K562 (cell line): ENCODE measurements around the gene CDC20. TPM values are rescaled to one million over a fixed set of nuclear protein-coding genes. Genes with fewer than 3 reads are reported as not detected.

Experiments used
- ATAC-seq: fragments of 200-7000 bp; cut with Tn5 transposase; 3 replicates; pipeline ENCODE4 v1.9.1; 2020; ENCODE audit warnings: moderate library complexity
- BruUV-seq: library from RNA; stranded (reverse); fragments of 400-500 nt; replicated peaks from 2 replicates; lab custom pipeline; 2021; lab: Mats Ljungman, UMichigan
- CTCF ChIA-PET: fragments of 300-600 bp; formaldehyde crosslinking; extraction: SDS; loops from one replicate; lab custom pipeline; 2021; ENCODE audit warnings: low intra/inter-chr PET ratio; lab: Yijun Ruan, JAX
- POLR2A ChIA-PET: fragments of 300-600, 350-650 bp; sonication (Branson Sonifier 250); formaldehyde crosslinking; extraction: SDS; loops from one replicate; lab custom pipeline; 2021; ENCODE audit warnings: antibody characterized with exemption, inconsistent platforms; lab: Yijun Ruan, JAX
- DNase-seq, 4 experiments: peaks; one replicate each; pipeline versions ENCODE4 v3.0.0 to v3.0.0-alpha.2; 2011 to 2018; ENCODE audit warnings: low spot score in 3 of 4, mixed read lengths in 3 of 4; ENCODE audit errors: extremely low read depth in 1 of 4
- FAIRE-seq: peaks from 2 replicates; lab custom pipeline; 2011; peaks lifted over from hg19 to GRCh38; lab: Jason Lieb, UNC
- H2AFZ ChIP-seq: 2 replicates; pipeline ENCODE4 v1.6.0; 2011; ENCODE audit warnings: low read depth, low read length, control low read depth, inconsistent platforms
- H3K27ac ChIP-seq: fragments of 200-600 bp; 3 replicates; pipeline ENCODE4 v1.8.0; 2011; ENCODE audit warnings: low read depth, mild to moderate bottlenecking, control low read depth, inconsistent platforms, low read length, moderate library complexity, mixed read lengths; ENCODE audit errors: extremely low read depth
- H3K27me3 ChIP-seq, 2 experiments: fragments of 300-600 bp in 1 of 2; 2 replicates in 1 of 2; 3 replicates in 1 of 2; pipeline versions ENCODE4 v1.6.0 to v1.8.0; 2011; ENCODE audit warnings: inconsistent platforms in 2 of 2, low read length in 2 of 2, mild to moderate bottlenecking in 1 of 2, mixed read lengths in 1 of 2, moderate library complexity in 1 of 2; ENCODE audit not compliant: control insufficient read depth in 2 of 2, insufficient read depth in 2 of 2
- H3K36me3 ChIP-seq: fragments of 300-600 bp; 3 replicates; pipeline ENCODE4 v1.8.0; 2011; ENCODE audit warnings: mild to moderate bottlenecking, low read length, inconsistent platforms; ENCODE audit not compliant: control insufficient read depth, insufficient read depth
- H3K4me1 ChIP-seq, 2 experiments: fragments of 200-600 bp in 1 of 2; replicated peaks in 1 of 2; 2 replicates in 1 of 2; 3 replicates in 1 of 2; pipeline versions ENCODE4 v1.5.1 to v1.8.0; 2011; ENCODE audit warnings: inconsistent platforms in 2 of 2, low read length in 2 of 2, mild to moderate bottlenecking in 1 of 2, mixed read lengths in 1 of 2, moderate library complexity in 1 of 2; ENCODE audit not compliant: control insufficient read depth in 2 of 2, insufficient read depth in 2 of 2
- H3K4me2 ChIP-seq: 2 replicates; pipeline ENCODE4 v1.6.1; 2011; ENCODE audit warnings: low read length, control low read depth, inconsistent platforms, mixed read lengths; ENCODE audit not compliant: insufficient read depth
- H3K4me3 ChIP-seq: fragments of 200-600 bp; sonication (generic), shearing (Covaris generic); 2 replicates; pipeline ENCODE4 v1.5.1; 2016; ENCODE audit warnings: control low read depth, inconsistent platforms
- H3K79me2 ChIP-seq: fragments of 200-600 bp; 3 replicates; pipeline ENCODE4 v1.8.0; 2011; ENCODE audit warnings: low read length, inconsistent platforms; ENCODE audit not compliant: control insufficient read depth, insufficient read depth
- H3K9ac ChIP-seq, 2 experiments: 2 replicates each; pipeline versions ENCODE4 v1.6.0 to v1.6.1; 2011; ENCODE audit warnings: low read depth in 2 of 2, low read length in 2 of 2, control low read depth in 1 of 2, inconsistent platforms in 1 of 2, mild to moderate bottlenecking in 1 of 2, mixed read lengths in 1 of 2; ENCODE audit not compliant: insufficient read depth in 1 of 2
- H3K9me1 ChIP-seq: one replicate; pipeline ENCODE4 v1.6.0; 2011; ENCODE audit warnings: inconsistent platforms, mild to moderate bottlenecking, low read length, moderate library complexity; ENCODE audit not compliant: control insufficient read depth, insufficient read depth
- H3K9me3 ChIP-seq: replicated peaks from 2 replicates; pipeline ENCODE4 v1.5.1; 2011; ENCODE audit warnings: low read depth, low read length, inconsistent platforms; ENCODE audit not compliant: control insufficient read depth, insufficient read depth
- H4K20me1 ChIP-seq: replicated peaks from 2 replicates; pipeline ENCODE4 v1.6.1; 2011; ENCODE audit warnings: low read length, inconsistent platforms, mixed read lengths; ENCODE audit not compliant: control insufficient read depth, insufficient read depth
- HMBOX1 ChIP-seq: sonication (generic); IDR thresholded peaks from 2 replicates; pipeline ENCODE4 v1.6.1; 2016
- MTA3 ChIP-seq: fragments of 450-650 bp; formaldehyde crosslinking; IDR thresholded peaks from 2 replicates; pipeline ENCODE4 v1.6.1; 2017; ENCODE audit warnings: mild to moderate bottlenecking, borderline replicate concordance
- TEAD4 ChIP-seq, 2 experiments: sonication (generic) in 1 of 2; formaldehyde crosslinking in 1 of 2; IDR thresholded peaks; 2 replicates each; pipeline versions ENCODE4 v1.6.1 to v1.8.0; 2012 to 2022; ENCODE audit warnings: borderline replicate concordance in 1 of 2, inconsistent platforms in 1 of 2, low read length in 1 of 2, mild to moderate bottlenecking in 1 of 2, missing genetic modification reagents in 1 of 2
- ZNF175 ChIP-seq: fragments of 200-800 bp; sonication (Bioruptor generic); IDR thresholded peaks from 2 replicates; pipeline ENCODE4 v1.6.1; 2016; ENCODE audit warnings: low read depth, mild to moderate bottlenecking, missing genetic modification characterization, missing compliant biosample characterization
- ZNF263 ChIP-seq: sonication (generic); formaldehyde crosslinking; IDR thresholded peaks from 2 replicates; pipeline ENCODE4 v1.8.0; 2022; ENCODE audit warnings: mild to moderate bottlenecking, missing genetic modification reagents, borderline replicate concordance
- ZNF780A ChIP-seq: fragments of 250-450 bp; sonication (Bioruptor Pico); IDR thresholded peaks from 2 replicates; pipeline ENCODE4 v1.5.0; 2021; ENCODE audit warnings: mild to moderate bottlenecking
- WGBS: fragments of 100-300 bp; shearing (Covaris generic); methylation state at CpG from one replicate; pipeline ENCODE4 v1.1.6; 2016; ENCODE audit warnings: low coverage, mixed read lengths; ENCODE audit not compliant: insufficient coverage; ENCODE audit errors: missing lambda C conversion rate; 5-methylcytosine and 5-hydroxymethylcytosine counted together
- in situ Hi-C: fragments of 300-500 bp; cut with MboI; formaldehyde crosslinking; loops from 4 replicates; pipeline ENCODE4 v1.15.0; 2018; ENCODE audit warnings: inconsistent platforms, mixed read lengths
- intact Hi-C: fragments of 100-400 bp; cut with micrococcal nuclease; formaldehyde crosslinking; loops from 2 replicates; pipeline ENCODE4 v1.14.2; 2022
- polyA plus RNA-seq, 8 experiments: library from polyadenylated mRNA; depleted of rRNA in 4 of 8; stranded (reverse) in 5 of 8; unstranded in 3 of 8; fragments of >200 nt; fragmentation: Nextera tagmentation in 2 of 8; fragmentation: Illumina TruSeq in 1 of 8; extraction: Ambion mirVana in 2 of 8; extraction: Trizol in 1 of 8; gene quantifications; 2 replicates each; pipeline versions ENCODE4 v1.2.1 to v1.2.3, GENCODE V29; 2011 to 2014; ENCODE audit warnings: inconsistent platforms in 1 of 8, missing spikeins in 1 of 8
- total RNA-seq, 7 experiments: library from RNA; depleted of rRNA in 6 of 7; stranded (reverse); fragments of >200 nt in 6 of 7; fragmentation: Illumina TruSeq in 2 of 7; extraction: Trizol in 2 of 7; gene quantifications; 2 replicates each; pipeline versions ENCODE4 v1.2.1 to v1.2.3, GENCODE V29; 2011 to 2021; ENCODE audit warnings: low replicate concordance in 1 of 7
- TF ChIP-seq, protein P1 (sequence below): fragments of 450-650 bp; IDR thresholded peaks from 2 replicates; pipeline ENCODE4 v1.6.1; 2017; ENCODE audit warnings: antibody characterized with exemption

CDC20 gene
- total and polyA plus RNA-seq, 9 of the 15 experiments (the other 6 are each of a cell fraction or from before 2014, with no cell fraction given), result 45.2 to 224 (median 121) TPM

- TF ChIP-seq, protein P1, sequence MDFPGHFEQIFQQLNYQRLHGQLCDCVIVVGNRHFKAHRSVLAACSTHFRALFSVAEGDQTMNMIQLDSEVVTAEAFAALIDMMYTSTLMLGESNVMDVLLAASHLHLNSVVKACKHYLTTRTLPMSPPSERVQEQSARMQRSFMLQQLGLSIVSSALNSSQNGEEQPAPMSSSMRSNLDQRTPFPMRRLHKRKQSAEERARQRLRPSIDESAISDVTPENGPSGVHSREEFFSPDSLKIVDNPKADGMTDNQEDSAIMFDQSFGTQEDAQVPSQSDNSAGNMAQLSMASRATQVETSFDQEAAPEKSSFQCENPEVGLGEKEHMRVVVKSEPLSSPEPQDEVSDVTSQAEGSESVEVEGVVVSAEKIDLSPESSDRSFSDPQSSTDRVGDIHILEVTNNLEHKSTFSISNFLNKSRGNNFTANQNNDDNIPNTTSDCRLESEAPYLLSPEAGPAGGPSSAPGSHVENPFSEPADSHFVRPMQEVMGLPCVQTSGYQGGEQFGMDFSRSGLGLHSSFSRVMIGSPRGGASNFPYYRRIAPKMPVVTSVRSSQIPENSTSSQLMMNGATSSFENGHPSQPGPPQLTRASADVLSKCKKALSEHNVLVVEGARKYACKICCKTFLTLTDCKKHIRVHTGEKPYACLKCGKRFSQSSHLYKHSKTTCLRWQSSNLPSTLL, result no peak
- TF ChIP-seq TEAD4 (IDR thresholded peaks at IDR 0.05; ENCODE audit: low read length) (peak; percentile 91), TEAD4 (CRISPR knock-in tag; IDR thresholded peaks at IDR 0.05; ENCODE audit: borderline replicate concordance) (no peak), MTA3 (peak; percentile 54), HMBOX1 (peak; percentile 98)
Measured at GRCh38 chr1:43405219-43405875, 46.6 kb downstream of the CDC20 start (continued).

- Histone ChIP-seq H3K27me3 (no peaks in the 10 kb centered on the region), H3K27ac (no peak overlapping the region), H3K9ac (no peak overlapping the region), H3K9me1 (no peaks in the 10 kb centered on the region), H3K79me2 (no peaks in the 10 kb centered on the region), H3K4me2 (no peak overlapping the region; the same call in 1 of the 2 replicates), H3K36me3 (peaks cover 41% of the 10 kb centered on the region), H2AFZ (no peak overlapping the region), H4K20me1 (peaks cover 27% of the 10 kb centered on the region), H3K4me1 (peaks cover 11 to 22% of the 10 kb centered on the region in 2 experiments; a peak in 4 of 5 replicates), H3K9me3 (no peaks in the 10 kb centered on the region), H3K4me3 (no peak overlapping the region)
- in situ Hi-C loops (no loop called here), intact Hi-C loops (no loop called here)
- CTCF ChIA-PET, result no interaction called here
- TF ChIP-seq ZNF780A (CRISPR knock-in tag) (no peak), ZNF175 (CRISPR knock-in tag) (no peak), ZNF263 (peak; percentile 95)
- no TSS peak for BruUV-seq
- WGBS, result 64% methylated on average over 2 of the region's 2 CpGs
- DNase-seq (no peak), FAIRE-seq (no peak), ATAC-seq (no peak)
- POLR2A ChIA-PET, result interaction anchor here (0.6 to 1.1 kb wide), 3 partner anchors 9 to 17 kb away, joined by 3 to 4 read pairs (median 3); partner anchors contain the start of genes MED8 and SZT2
Measured at GRCh38 chr1:43405876-43406234, 47.1 kb downstream of the CDC20 start.
